OCI-LY7 (cell line): Measurements from ENCODE around the gene VSIG1.

Source experiments
- CTCF ChIP-seq: fragments of 200-600 bp; sonication (generic); conservative IDR thresholded peaks from 2 replicates; pipeline ENCODE4 v1.5.1; 2014; ENCODE audit warnings: mild to moderate bottlenecking, antibody characterized with exemption, low read length, moderate library complexity, mixed read lengths
- EZH2phosphoT487 ChIP-seq: fragments of 200-600 bp; sonication (generic); IDR thresholded peaks from 2 replicates; pipeline ENCODE4 v1.6.1; 2018; ENCODE audit warnings: low read depth, borderline replicate concordance, mild to moderate bottlenecking, mixed run types, antibody characterized with exemption, low read length, moderate library complexity, mixed read lengths

GRCh38 chrX:108001218-108001814 lies 43.5 kb upstream of the VSIG1 start:
- TF ChIP-seq CTCF (peak; percentile 78), EZH2phosphoT487 (no peak)
